CD4-positive, alpha-beta T cell treated with Interleukin-1 beta for 1 hour (primary cell): ENCODE data around the gene POFUT2.

Experiments
- DNase-seq, 2 donors: peaks; one replicate each; pipeline ENCODE4 v3.0.0-alpha.2; 2020 to 2022

Gene POFUT2

DNA sequence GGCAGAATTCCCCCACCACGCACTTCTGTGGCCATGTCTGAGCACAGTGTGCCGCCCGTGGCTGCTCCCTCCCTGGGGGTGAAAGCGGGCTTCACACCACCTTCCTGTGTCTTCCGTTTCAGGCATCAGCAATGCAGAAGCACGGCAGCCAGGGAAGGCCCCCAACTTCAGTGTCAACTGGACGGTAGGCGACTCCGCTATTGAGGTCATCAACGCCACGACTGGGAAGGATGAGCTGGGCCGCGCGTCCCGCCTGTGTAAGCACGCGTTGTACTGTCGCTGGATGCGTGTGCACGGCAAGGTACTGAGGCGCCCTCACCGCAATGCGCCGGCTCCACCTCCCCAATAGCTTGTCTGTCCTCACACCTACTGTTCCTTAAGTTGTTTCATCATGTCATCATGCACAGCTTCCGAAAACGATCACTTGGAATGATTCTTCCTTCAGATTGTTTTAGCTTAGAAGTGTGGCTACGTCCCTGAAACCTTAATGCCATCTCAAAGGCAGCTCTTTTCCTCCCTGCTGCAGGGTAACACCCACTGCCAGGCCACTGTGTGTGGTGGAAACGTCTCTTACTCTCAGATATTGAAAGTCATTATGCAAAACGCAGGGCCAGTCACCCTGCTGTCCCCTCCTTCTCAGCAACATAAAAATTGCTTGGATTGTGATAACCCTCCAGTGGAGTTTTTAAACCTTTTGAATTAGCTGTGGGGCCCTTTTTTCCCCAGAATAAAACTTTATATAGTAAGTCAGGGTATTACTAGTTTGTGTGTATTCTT lies 66.8 kb downstream of the POFUT2 start:
- DNase-seq: no peak

DNA sequence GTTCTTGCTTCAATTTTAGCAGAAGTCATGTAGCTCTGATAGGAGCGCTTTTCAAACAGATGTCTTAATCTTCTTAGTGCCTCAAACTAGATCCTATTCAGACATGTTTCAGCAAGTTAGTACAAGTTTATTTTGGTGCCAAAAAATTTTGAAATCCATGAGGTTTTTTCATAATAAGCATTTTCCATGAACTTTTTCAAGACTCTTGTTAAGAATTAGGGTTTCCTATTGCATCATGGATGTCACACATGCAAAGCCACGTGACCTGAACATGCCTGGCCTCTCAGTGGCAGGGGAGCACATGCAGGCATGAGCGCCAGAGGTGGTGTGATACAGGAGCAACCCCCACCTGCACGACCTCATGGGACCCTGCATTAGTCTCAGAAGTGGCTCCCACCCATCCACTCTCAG lies 67.6 kb downstream of the POFUT2 start:
- no peak for DNase-seq

DNA sequence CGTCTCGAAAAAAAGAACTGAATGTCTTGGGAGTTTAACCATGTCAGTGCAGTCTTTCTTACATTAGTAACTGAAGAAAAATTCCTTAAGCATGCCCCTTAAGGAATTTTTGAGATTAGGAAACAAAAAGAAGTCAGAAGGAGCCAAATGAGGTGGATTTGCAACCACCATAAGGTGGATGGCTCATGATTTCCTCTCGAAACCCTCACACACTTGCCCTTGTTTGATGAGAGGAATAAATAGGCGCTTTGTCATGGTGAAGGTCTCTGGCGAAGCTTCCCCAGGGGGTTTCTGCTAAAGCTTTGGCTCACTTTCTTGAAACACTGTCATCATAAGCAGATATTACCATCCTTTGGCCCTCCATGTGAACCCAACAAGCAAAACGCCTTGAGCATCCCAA lies 68.2 kb downstream of the POFUT2 start:
- DNase-seq: no peak

DNA sequence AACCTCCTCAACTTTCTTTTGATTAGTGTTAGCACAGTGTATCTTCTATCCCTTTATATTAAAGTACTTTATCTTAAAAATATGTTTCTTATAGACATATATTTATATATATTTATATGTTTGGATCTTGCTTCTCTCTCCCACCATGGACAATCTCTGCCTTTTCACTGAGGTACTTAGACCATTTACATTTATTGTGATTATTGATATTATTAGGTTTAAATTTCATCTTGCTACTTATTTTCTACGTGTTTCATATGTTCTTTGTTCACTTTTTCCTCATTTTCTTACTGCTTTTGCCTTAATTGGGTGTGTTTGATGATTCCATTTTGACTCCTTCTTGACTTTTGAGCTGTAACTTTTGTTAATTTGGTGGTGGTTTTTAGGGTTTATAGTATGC lies 70.7 kb downstream of the POFUT2 start:
- no peak for DNase-seq

DNA sequence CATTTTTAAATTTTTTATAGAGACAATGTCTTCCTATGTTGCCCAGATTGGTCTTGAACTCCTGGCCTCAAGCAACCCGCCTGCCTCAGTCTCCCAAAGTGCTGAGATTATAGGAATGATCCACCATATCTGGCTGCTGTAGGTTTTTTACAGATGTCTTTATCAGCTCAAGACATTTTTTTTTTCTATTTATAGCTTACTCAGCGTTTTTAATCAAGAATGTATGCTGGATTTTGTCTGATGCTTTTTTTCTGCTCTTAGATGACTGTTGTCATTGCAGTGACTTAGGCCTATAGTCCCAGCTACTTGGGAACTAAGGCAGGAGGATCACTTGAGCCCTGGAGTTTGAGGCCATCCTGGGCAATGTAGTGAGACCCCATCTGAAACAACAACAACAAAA lies 72.5 kb downstream of the POFUT2 start:
- no peak for DNase-seq
